Natural killer cell (primary cell): ENCODE measurements around the gene KAZN. TPM values are rescaled to one million over a fixed set of nuclear protein-coding genes. Genes with fewer than 3 reads are reported as not detected.

Source experiments
- ATAC-seq, 3 donors: fragments of 150-1000 bp in 2 of 3; fragments of 200-7000 bp in 1 of 3; cut with Tn5 transposase; 1 replicate in 1 of 3; 2 replicates in 2 of 3; pipeline ENCODE4 v1.10.0; 2021; ENCODE audit warnings: mild to moderate bottlenecking in 2 of 3, moderate library complexity in 2 of 3
- DNase-seq, 2 donors: peaks; one replicate each; pipeline versions ENCODE4 v3.0.0 to v3.0.0-alpha.2; 2013 to 2021; ENCODE audit warnings: mixed read lengths in 1 of 2
- H3K27ac ChIP-seq: one replicate; pipeline ENCODE4 v1.5.1; 2013; ENCODE audit warnings: mild to moderate bottlenecking, low read length
- H3K27me3 ChIP-seq: one replicate; pipeline ENCODE4 v1.6.1; 2013; ENCODE audit warnings: low read length; ENCODE audit not compliant: control insufficient read depth, insufficient read depth
- H3K36me3 ChIP-seq: one replicate; pipeline ENCODE4 v1.6.1; 2013; ENCODE audit warnings: low read length; ENCODE audit not compliant: control insufficient read depth, insufficient read depth
- H3K4me1 ChIP-seq: one replicate; pipeline ENCODE4 v1.6.1; 2013; ENCODE audit warnings: low read length; ENCODE audit not compliant: control insufficient read depth, insufficient read depth
- H3K4me3 ChIP-seq: one replicate; pipeline ENCODE4 v1.5.1; 2013; ENCODE audit warnings: low read length
- H3K9me3 ChIP-seq: one replicate; pipeline ENCODE4 v1.6.1; 2013; ENCODE audit warnings: low read length; ENCODE audit not compliant: control insufficient read depth, insufficient read depth
- H3K27ac Mint-ChIP-seq, 2 donors: one replicate each; pipeline ENCODE4 v1.8.0; 2022; ENCODE audit warnings: mild to moderate bottlenecking in 2 of 2, mixed read lengths in 2 of 2, moderate library complexity in 1 of 2
- H3K27me3 Mint-ChIP-seq, 2 donors: one replicate each; pipeline ENCODE4 v1.8.0; 2022; ENCODE audit warnings: low read depth in 2 of 2, mixed read lengths in 2 of 2
- H3K36me3 Mint-ChIP-seq: one replicate; pipeline ENCODE4 v1.8.0; 2022; ENCODE audit warnings: mixed read lengths
- H3K4me1 Mint-ChIP-seq, 2 donors: one replicate each; pipeline ENCODE4 v1.8.0; 2022; ENCODE audit warnings: mixed read lengths in 2 of 2
- H3K4me3 Mint-ChIP-seq: one replicate; pipeline ENCODE4 v1.8.0; 2022; ENCODE audit warnings: mild to moderate bottlenecking, moderate library complexity, mixed read lengths
- H3K9me3 Mint-ChIP-seq, 2 donors: one replicate each; pipeline ENCODE4 v1.8.0; 2022; ENCODE audit warnings: mixed read lengths in 2 of 2
- CTCF ChIP-seq: fragments of 200-600 bp; IDR thresholded peaks from one replicate; pipeline ENCODE4 v1.8.0; 2022; ENCODE audit warnings: antibody characterized with exemption
- WGBS: methylation state at CpG from one replicate; pipeline ENCODE4 v1.1.7; 2013; ENCODE audit warnings: missing lambda C conversion rate; ENCODE audit not compliant: insufficient coverage; 5-methylcytosine and 5-hydroxymethylcytosine counted together
- intact Hi-C: fragments of 100-400 bp; cut with micrococcal nuclease; formaldehyde crosslinking; loops from one replicate; pipeline ENCODE4 v1.14.2; 2022
- total RNA-seq, 4 donors: library from RNA; stranded (reverse); fragments of 120-200 nt in 1 of 4; gene quantifications; one replicate each; pipeline versions ENCODE4 v1.2.3 to v1.2.4, GENCODE V29; 2013 to 2022

Gene KAZN
- total RNA-seq, 3 donors from 2014 or later (not counting 1 experiment from before 2014, with no cell fraction given), result 1.2 to 2.0 (median 1.7) TPM

DNA sequence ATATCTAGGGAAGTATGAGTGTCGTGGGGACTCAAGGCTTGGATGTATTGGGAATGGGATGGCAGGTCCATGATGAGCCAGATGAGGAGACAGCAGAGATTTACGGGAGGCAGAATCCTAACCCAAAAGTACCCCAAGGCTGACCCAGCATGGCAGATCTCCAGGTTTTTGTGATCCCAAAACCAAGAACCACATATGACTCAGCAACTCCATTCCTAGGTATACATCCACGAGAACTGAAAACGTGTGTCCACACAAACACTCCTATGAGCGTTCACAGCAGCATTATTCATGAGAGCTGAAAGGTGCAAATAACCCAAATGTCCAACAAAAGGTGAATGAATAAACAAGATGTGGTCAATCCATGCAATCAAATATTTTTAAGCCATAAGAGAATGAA, 201.5 kb downstream of the KAZN start:
- H3K9me3 Mint-ChIP-seq, result no peaks in the 10 kb centered on the region
- no peaks in the 10 kb centered on the region for H3K4me1 Mint-ChIP-seq
- no peaks in the 10 kb centered on the region for H3K4me1 ChIP-seq
- no peak for TF ChIP-seq CTCF
- H3K4me3 ChIP-seq, result no peak overlapping the region
- intact Hi-C loops, result no loop called here
- WGBS, result 75% methylated on average over 5 of the region's 5 CpGs
- H3K36me3 ChIP-seq, result no peaks in the 10 kb centered on the region
- H3K27me3 ChIP-seq, result no peaks in the 10 kb centered on the region
- no peaks in the 10 kb centered on the region for H3K9me3 ChIP-seq
- H3K4me3 Mint-ChIP-seq, result no peak overlapping the region
- peaks cover 0 to 7% of the 10 kb centered on the region in 2 donors for H3K27me3 Mint-ChIP-seq
- H3K27ac Mint-ChIP-seq, result no peak overlapping the region
- DNase-seq (no peak), ATAC-seq (no peak)
- H3K27ac ChIP-seq, result no peak overlapping the region
- H3K36me3 Mint-ChIP-seq, result no peaks in the 10 kb centered on the region

DNA sequence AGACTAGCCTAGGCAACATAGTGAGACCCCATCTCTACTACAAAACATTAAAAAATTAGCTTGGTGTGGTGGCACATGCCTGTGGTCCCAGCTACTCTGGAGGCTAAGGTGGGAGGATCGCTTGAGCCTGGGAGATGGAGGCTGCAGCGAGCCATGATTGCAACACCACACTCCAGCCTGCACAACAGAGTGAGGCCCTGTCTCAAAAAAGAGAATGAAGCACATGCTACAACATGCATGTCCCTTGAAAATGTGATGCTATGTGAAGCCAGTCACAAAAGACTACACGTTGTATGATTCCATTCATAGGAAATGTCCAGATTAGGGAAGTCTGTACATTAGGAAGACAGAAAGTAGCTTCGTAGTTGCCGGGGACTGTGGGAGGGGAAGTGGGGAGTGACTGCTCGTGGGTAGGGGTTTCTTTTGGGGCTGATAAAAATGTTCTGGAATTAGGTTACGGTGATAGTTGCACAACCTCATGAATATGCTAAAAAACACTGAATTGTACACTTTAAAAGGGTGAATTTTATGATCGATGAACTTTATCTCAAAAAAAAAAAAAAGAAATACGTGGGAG, 202.1 kb downstream of the KAZN start:
- Mint-ChIP-seq H3K4me3 (no peak overlapping the region), H3K27ac (no peak overlapping the region), H3K4me1 (no peaks in the 10 kb centered on the region), H3K9me3 (no peaks in the 10 kb centered on the region), H3K36me3 (no peaks in the 10 kb centered on the region), H3K27me3 (peaks cover 0 to 6% of the 10 kb centered on the region in 2 donors)
- Histone ChIP-seq H3K27ac (no peak overlapping the region), H3K4me3 (no peak overlapping the region), H3K4me1 (no peaks in the 10 kb centered on the region), H3K9me3 (no peaks in the 10 kb centered on the region), H3K27me3 (no peaks in the 10 kb centered on the region), H3K36me3 (no peaks in the 10 kb centered on the region)
- DNase-seq (no peak), ATAC-seq (no peak)
- WGBS, result 50% methylated on average over 9 of the region's 9 CpGs
- intact Hi-C loops, result no loop called here
- TF ChIP-seq CTCF, result no peak

DNA sequence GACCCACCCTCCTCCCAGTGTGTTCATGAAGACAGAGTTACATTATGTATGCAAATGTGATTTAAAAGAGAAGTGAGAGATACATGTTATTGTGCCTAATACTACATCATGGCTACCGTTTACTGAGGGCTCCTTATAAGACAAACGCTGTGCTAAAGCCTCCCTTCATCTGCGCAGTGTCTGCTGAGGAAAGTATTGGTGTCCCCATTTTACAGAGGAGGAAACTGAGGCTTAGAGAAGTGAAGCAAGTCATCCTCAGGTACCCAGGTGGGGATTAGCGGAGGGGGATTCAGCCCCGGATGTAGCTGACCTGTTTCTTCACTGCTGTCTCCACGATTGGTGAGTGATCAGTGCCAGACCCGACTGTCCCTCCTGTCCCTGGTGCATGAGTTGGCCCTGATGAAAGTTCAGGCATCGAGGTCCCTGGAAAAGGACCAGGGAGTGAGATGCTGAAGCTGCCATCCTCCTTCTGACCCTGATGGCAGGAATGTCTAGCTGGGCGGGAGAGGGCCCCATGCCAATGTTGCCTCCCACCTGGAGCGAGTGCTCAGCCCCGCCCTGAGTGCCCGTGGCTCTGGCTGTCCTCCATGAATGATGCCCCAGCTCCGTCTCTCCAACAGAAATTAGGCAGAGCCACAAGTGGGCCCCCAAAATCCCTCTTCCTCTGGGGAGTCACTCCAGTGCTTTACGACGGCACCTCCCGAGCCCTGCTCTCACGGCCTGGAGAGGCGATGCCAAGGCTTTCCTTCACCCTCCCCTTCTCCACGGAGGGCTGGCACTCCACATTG, 204.7 kb downstream of the KAZN start:
- no peaks in the 10 kb centered on the region for H3K36me3 Mint-ChIP-seq
- H3K27me3 ChIP-seq, result no peaks in the 10 kb centered on the region
- WGBS, result 91% methylated on average over 19 of the region's 19 CpGs
- intact Hi-C loops, result no loop called here
- H3K27me3 Mint-ChIP-seq, result peaks cover 0 to 4% of the 10 kb centered on the region in 2 donors
- no peaks in the 10 kb centered on the region for H3K4me1 ChIP-seq
- H3K4me1 Mint-ChIP-seq, result no peaks in the 10 kb centered on the region
- H3K27ac Mint-ChIP-seq, result no peak overlapping the region
- H3K36me3 ChIP-seq, result no peaks in the 10 kb centered on the region
- H3K4me3 ChIP-seq, result no peak overlapping the region
- peaks cover 17% of the 10 kb centered on the region for H3K9me3 ChIP-seq
- DNase-seq, result no peak
- no peak overlapping the region for H3K27ac ChIP-seq
- no peak for ATAC-seq
- H3K9me3 Mint-ChIP-seq, result no peaks in the 10 kb centered on the region
- TF ChIP-seq CTCF, result no peak
- H3K4me3 Mint-ChIP-seq, result no peak overlapping the region
